Measurements from ENCODE around the gene TBX3. TPM values are rescaled to one million over a fixed set of nuclear protein-coding genes. Genes with fewer than 3 reads are reported as not detected.

TBX3 gene
- total RNA-seq, 2 experiments from 2014 or later: not detected

- DNase-seq (no peak), ATAC-seq (no peak)
- ChIA-PET POLR2A (no interaction called here), CTCF (no interaction called here)
- Mint-ChIP-seq H3K9me3 (ENCODE audit: insufficient read depth) (no peaks in the 10 kb centered on the region), H3K4me3 (no peak overlapping the region), H3K36me3 (ENCODE audit: low read depth) (no peaks in the 10 kb centered on the region), H3K27me3 (ENCODE audit: low read depth) (peaks cover 89% of the 10 kb centered on the region), H3K27ac (no peak overlapping the region), H3K4me1 (ENCODE audit: low read depth) (no peaks in the 10 kb centered on the region)
Measured at GRCh38 chr12:114693532-114693931, 9.6 kb upstream of the TBX3 start.

- ATAC-seq (no peak), DNase-seq (no peak)
- no peak overlapping the region for H3K4me3 Mint-ChIP-seq
- peaks cover 90% of the 10 kb centered on the region for H3K27me3 Mint-ChIP-seq (ENCODE audit: low read depth)
- H3K36me3 Mint-ChIP-seq (ENCODE audit: low read depth): no peaks in the 10 kb centered on the region
- H3K4me1 Mint-ChIP-seq (ENCODE audit: low read depth): no peaks in the 10 kb centered on the region
- H3K9me3 Mint-ChIP-seq (ENCODE audit: insufficient read depth): no peaks in the 10 kb centered on the region
- POLR2A ChIA-PET: no interaction called here
- no peak overlapping the region for H3K27ac Mint-ChIP-seq
- CTCF ChIA-PET: no interaction called here
Measured at GRCh38 chr12:114693059-114693531, 9.1 kb upstream of the TBX3 start.

- H3K9me3 Mint-ChIP-seq (ENCODE audit: insufficient read depth): no peaks in the 10 kb centered on the region
- CTCF ChIA-PET: no interaction called here
- H3K36me3 Mint-ChIP-seq (ENCODE audit: low read depth): no peaks in the 10 kb centered on the region
- H3K27ac Mint-ChIP-seq: no peak overlapping the region
- H3K27me3 Mint-ChIP-seq (ENCODE audit: low read depth): peaks cover 88% of the 10 kb centered on the region
- no peaks in the 10 kb centered on the region for H3K4me1 Mint-ChIP-seq (ENCODE audit: low read depth)
- no peak overlapping the region for H3K4me3 Mint-ChIP-seq
- DNase-seq: no peak
- ATAC-seq: no peak
- POLR2A ChIA-PET: no interaction called here
Measured at GRCh38 chr12:114692186-114693058, 8.4 kb upstream of the TBX3 start.

GRCh38 chr12:114691763-114692185 lies 7.8 kb upstream of the TBX3 start:
- Mint-ChIP-seq H3K4me1 (ENCODE audit: low read depth) (no peaks in the 10 kb centered on the region), H3K4me3 (no peak overlapping the region)

GRCh38 chr12:114691196-114691595 lies 7.2 kb upstream of the TBX3 start:
- Mint-ChIP-seq H3K9me3 (ENCODE audit: insufficient read depth) (no peaks in the 10 kb centered on the region), H3K36me3 (ENCODE audit: low read depth) (no peaks in the 10 kb centered on the region), H3K27me3 (ENCODE audit: low read depth) (peaks cover 90% of the 10 kb centered on the region), H3K27ac (no peak overlapping the region), H3K4me3 (no peak overlapping the region), H3K4me1 (ENCODE audit: low read depth) (no peaks in the 10 kb centered on the region)
- ATAC-seq (no peak), DNase-seq (no peak)
- ChIA-PET POLR2A (no interaction called here), CTCF (no interaction called here)

More at GRCh38 chr12:114691763-114692185, 7.8 kb upstream of the TBX3 start:
- Mint-ChIP-seq H3K27me3 (ENCODE audit: low read depth) (peaks cover 89% of the 10 kb centered on the region), H3K9me3 (ENCODE audit: insufficient read depth) (no peaks in the 10 kb centered on the region), H3K27ac (no peak overlapping the region), H3K36me3 (ENCODE audit: low read depth) (no peaks in the 10 kb centered on the region)
- DNase-seq (no peak), ATAC-seq (no peak)
- ChIA-PET POLR2A (no interaction called here), CTCF (no interaction called here)

- Mint-ChIP-seq H3K4me1 (ENCODE audit: low read depth) (no peaks in the 10 kb centered on the region), H3K36me3 (ENCODE audit: low read depth) (no peaks in the 10 kb centered on the region), H3K9me3 (ENCODE audit: insufficient read depth) (peaks cover 3% of the 10 kb centered on the region), H3K27me3 (ENCODE audit: low read depth) (peaks cover 91% of the 10 kb centered on the region), H3K27ac (no peak overlapping the region), H3K4me3 (no peak overlapping the region)
- ATAC-seq: no peak
- no peak for DNase-seq
- ChIA-PET CTCF (no interaction called here), POLR2A (no interaction called here)
Measured at GRCh38 chr12:114690267-114691135, 6.5 kb upstream of the TBX3 start.

GRCh38 chr12:114689075-114689994 lies 5.4 kb upstream of the TBX3 start:
- Mint-ChIP-seq H3K4me3 (no peak overlapping the region), H3K27ac (no peak overlapping the region), H3K9me3 (ENCODE audit: insufficient read depth) (peaks cover 11% of the 10 kb centered on the region), H3K36me3 (ENCODE audit: low read depth) (peaks cover 4% of the 10 kb centered on the region), H3K27me3 (ENCODE audit: low read depth) (peaks cover 88% of the 10 kb centered on the region), H3K4me1 (ENCODE audit: low read depth) (peaks cover under 1% of the 10 kb centered on the region)
- CTCF ChIA-PET: no interaction called here
- DNase-seq (no peak), ATAC-seq (no peak)
- POLR2A ChIA-PET: no interaction called here

GRCh38 chr12:114688256-114688845 lies 4.4 kb upstream of the TBX3 start:
- ATAC-seq: no peak
- Mint-ChIP-seq H3K4me3 (no peak overlapping the region), H3K27me3 (ENCODE audit: low read depth) (peaks cover 88% of the 10 kb centered on the region), H3K27ac (no peak overlapping the region), H3K9me3 (ENCODE audit: insufficient read depth) (peaks cover 11% of the 10 kb centered on the region), H3K4me1 (ENCODE audit: low read depth) (peaks cover 10% of the 10 kb centered on the region), H3K36me3 (ENCODE audit: low read depth) (peaks cover 7% of the 10 kb centered on the region)
- CTCF ChIA-PET: no interaction called here
- DNase-seq: no peak
- POLR2A ChIA-PET: no interaction called here

GRCh38 chr12:114687802-114688201 lies 3.8 kb upstream of the TBX3 start:
- no peak overlapping the region for H3K4me3 Mint-ChIP-seq
- H3K36me3 Mint-ChIP-seq (ENCODE audit: low read depth): peaks cover 7% of the 10 kb centered on the region
- peaks cover 89% of the 10 kb centered on the region for H3K27me3 Mint-ChIP-seq (ENCODE audit: low read depth)
- peaks cover 14% of the 10 kb centered on the region for H3K4me1 Mint-ChIP-seq (ENCODE audit: low read depth)
- H3K9me3 Mint-ChIP-seq (ENCODE audit: insufficient read depth): peaks cover 11% of the 10 kb centered on the region
- ATAC-seq (no peak), DNase-seq (no peak)
- ChIA-PET CTCF (no interaction called here), POLR2A (no interaction called here)
- no peak overlapping the region for H3K27ac Mint-ChIP-seq

GRCh38 chr12:114686773-114687500 lies 3.0 kb upstream of the TBX3 start:
- H3K4me3 Mint-ChIP-seq: no peak overlapping the region
- peaks cover 7% of the 10 kb centered on the region for H3K36me3 Mint-ChIP-seq (ENCODE audit: low read depth)
- peak overlapping the region; percentile 48 for H3K27ac Mint-ChIP-seq
- CTCF ChIA-PET: no interaction called here
- ATAC-seq (no peak), DNase-seq (no peak)
- H3K9me3 Mint-ChIP-seq (ENCODE audit: insufficient read depth): peaks cover 11% of the 10 kb centered on the region
- POLR2A ChIA-PET: no interaction called here
- H3K27me3 Mint-ChIP-seq (ENCODE audit: low read depth): peaks cover 91% of the 10 kb centered on the region
- H3K4me1 Mint-ChIP-seq (ENCODE audit: low read depth): peaks cover 14% of the 10 kb centered on the region

GRCh38 chr12:114686426-114686772 lies 2.4 kb upstream of the TBX3 start:
- Mint-ChIP-seq H3K4me1 (ENCODE audit: low read depth) (peaks cover 14% of the 10 kb centered on the region), H3K27ac (peak overlapping the region; percentile 48), H3K36me3 (ENCODE audit: low read depth) (peaks cover 7% of the 10 kb centered on the region), H3K27me3 (ENCODE audit: low read depth) (peaks cover 91% of the 10 kb centered on the region), H3K9me3 (ENCODE audit: insufficient read depth) (peaks cover 11% of the 10 kb centered on the region), H3K4me3 (no peak overlapping the region)
- DNase-seq (no peak), ATAC-seq (no peak)
- POLR2A ChIA-PET: no interaction called here
- CTCF ChIA-PET: no interaction called here

All from activated CD8-positive, alpha-beta T cell treated with anti-CD3 and anti-CD28 coated beads, Interleukin-2, amount 10 ng/mL, durations not matched to agents 7 days and 5 days (primary cell).